Keratinocyte (primary cell): ENCODE results near the gene CAPN7. TPM values are rescaled to one million over a fixed set of nuclear protein-coding genes. Genes with fewer than 3 reads are reported as not detected.
"Not testable (repeated sequence)": the region's sequence is repeated elsewhere in the genome, so short reads cannot be mapped to it uniquely, and the experiment has no call there.

Source experiments
- DNase-seq: peaks from one replicate; pipeline ENCODE4 v3.0.0-alpha.2; 2011; ENCODE audit warnings: low read depth, missing footprints, low spot score
- FAIRE-seq: peaks from 2 replicates; lab custom pipeline; 2011; peaks lifted over from hg19 to GRCh38; lab: Jason Lieb, UNC
- H2AFZ ChIP-seq: 2 replicates; pipeline ENCODE4 v1.6.0; 2012; ENCODE audit warnings: low read length, control low read depth, inconsistent platforms; ENCODE audit not compliant: control insufficient read depth
- H3K27ac ChIP-seq: 2 replicates; pipeline ENCODE4 v1.5.1; 2011; ENCODE audit warnings: low read length; ENCODE audit not compliant: control insufficient read depth, insufficient read depth
- H3K27me3 ChIP-seq: 3 replicates; pipeline ENCODE4 v1.6.0; 2011; ENCODE audit warnings: low read length; ENCODE audit not compliant: control insufficient read depth, insufficient read depth; ENCODE audit errors: extremely low read depth
- H3K36me3 ChIP-seq, 2 experiments: 2 replicates in 1 of 2; 3 replicates in 1 of 2; pipeline ENCODE4 v1.5.1; 2011; ENCODE audit warnings: low read length in 2 of 2, mild to moderate bottlenecking in 1 of 2; ENCODE audit not compliant: control insufficient read depth in 2 of 2, insufficient read depth in 2 of 2; ENCODE audit errors: extremely low read depth in 1 of 2
- H3K4me1 ChIP-seq: 3 replicates; pipeline ENCODE4 v1.5.1; 2011; ENCODE audit warnings: low read length; ENCODE audit not compliant: control insufficient read depth, insufficient read depth; ENCODE audit errors: extremely low read depth
- H3K4me2 ChIP-seq: 3 replicates; pipeline ENCODE4 v1.6.0; 2011; ENCODE audit warnings: low read depth, low read length; ENCODE audit not compliant: control insufficient read depth, insufficient read depth; ENCODE audit errors: extremely low read depth
- H3K4me3 ChIP-seq, 3 experiments: fragments of 200-600 bp in 1 of 3; sonication (generic) in 1 of 3; 2 replicates in 2 of 3; 3 replicates in 1 of 3; pipeline ENCODE4 v1.5.1; 2011 to 2016; ENCODE audit warnings: low read length in 3 of 3, mild to moderate bottlenecking in 3 of 3, control low read depth in 2 of 3, inconsistent platforms in 1 of 3, low read depth in 1 of 3, mixed read lengths in 1 of 3, mixed run types in 1 of 3, moderate library complexity in 1 of 3; ENCODE audit not compliant: control insufficient read depth in 2 of 3, insufficient read depth in 2 of 3; ENCODE audit errors: extremely low read depth in 1 of 3
- H3K79me2 ChIP-seq: 2 replicates; pipeline ENCODE4 v1.6.0; 2012; ENCODE audit warnings: low read length; ENCODE audit not compliant: control insufficient read depth, insufficient read depth
- H3K9ac ChIP-seq: 3 replicates; pipeline ENCODE4 v1.6.0; 2011; ENCODE audit warnings: low read length; ENCODE audit not compliant: control insufficient read depth, insufficient read depth; ENCODE audit errors: extremely low read depth
- H3K9me1 ChIP-seq: 3 replicates; pipeline ENCODE4 v1.6.0; 2011; ENCODE audit warnings: low read length; ENCODE audit not compliant: control insufficient read depth, insufficient read depth; ENCODE audit errors: extremely low read depth
- H3K9me3 ChIP-seq: 2 replicates; pipeline ENCODE4 v1.5.1; 2012; ENCODE audit warnings: low read depth, low read length; ENCODE audit not compliant: control insufficient read depth
- H4K20me1 ChIP-seq: 3 replicates; pipeline ENCODE4 v1.6.0; 2011; ENCODE audit warnings: low read length; ENCODE audit not compliant: control insufficient read depth, insufficient read depth; ENCODE audit errors: extremely low read depth
- CTCF ChIP-seq, 3 experiments: IDR thresholded peaks in 1 of 3; conservative IDR thresholded peaks in 1 of 3; optimal IDR thresholded peaks in 1 of 3; 2 replicates in 2 of 3; 3 replicates in 1 of 3; pipeline versions ENCODE3 to v1.5.1; 2011; ENCODE audit warnings: low read length in 3 of 3, mild to moderate bottlenecking in 3 of 3, moderate library complexity in 2 of 3, control low read depth in 1 of 3, inconsistent platforms in 1 of 3; ENCODE audit not compliant: insufficient read depth in 2 of 3; ENCODE audit errors: extremely low read depth in 1 of 3
- EZH2 ChIP-seq: IDR thresholded peaks from one replicate; pipeline ENCODE4 v1.6.1; 2012; ENCODE audit warnings: inconsistent platforms, mild to moderate bottlenecking, low read length, moderate library complexity
- dilution Hi-C: fragments of 300-500 bp; cut with MboI; formaldehyde crosslinking; loops from one replicate; pipeline ENCODE4 v1.7.0; 2020; ENCODE audit warnings: low sequenced_read_pairs; ENCODE audit not compliant: extremely low pct_ligation_motif_present
- polyA plus RNA-seq, 5 experiments: library from polyadenylated mRNA; depleted of rRNA in 3 of 5; stranded (reverse) in 3 of 5; stranded (forward) in 1 of 5; unstranded in 1 of 5; fragments of >200 nt; gene quantifications; 1 replicate in 1 of 5; 2 replicates in 3 of 5; 3 replicates in 1 of 5; pipeline versions ENCODE4 v1.2.1 to v1.2.3, GENCODE V29; 2011 to 2012; ENCODE audit warnings: missing spikeins in 2 of 5, low read depth in 1 of 5, low replicate concordance in 1 of 5

Gene CAPN7
- polyA plus RNA-seq, 1 donor (not counting 4 experiments of a cell fraction or from before 2014, with no cell fraction given): 29.3 TPM

GRCh38 chr3:15164340-15164739, 41.7 kb upstream of the CAPN7 start:
- no peaks in the 10 kb centered on the region for H4K20me1 ChIP-seq
- no peaks in the 10 kb centered on the region for H3K36me3 ChIP-seq
- H3K27me3 ChIP-seq: no peaks in the 10 kb centered on the region
- dilution Hi-C loops: no loop called here
- no peaks in the 10 kb centered on the region for H3K4me1 ChIP-seq
- DNase-seq: no peak
- H3K4me2 ChIP-seq: no peak overlapping the region
- no peak overlapping the region for H2AFZ ChIP-seq
- H3K9me1 ChIP-seq: no peaks in the 10 kb centered on the region
- H3K9me3 ChIP-seq: no peaks in the 10 kb centered on the region
- no peak overlapping the region for H3K27ac ChIP-seq
- TF ChIP-seq CTCF (optimal IDR thresholded peaks at IDR 0.05 in 1 of 3, IDR thresholded peaks at IDR 0.05 in 1 of 3, conservative IDR thresholded peaks at IDR 0.05 in 1 of 3; ENCODE audit: extremely low read depth in 1 of 3, insufficient read depth in 2 of 3, low read length in 3 of 3) (no peak), EZH2 (no peak)
- H3K79me2 ChIP-seq: no peaks in the 10 kb centered on the region
- H3K4me3 ChIP-seq: no peak overlapping the region
- no peak overlapping the region for H3K9ac ChIP-seq
- FAIRE-seq: no peak

GRCh38 chr3:15165061-15165460, 41.0 kb upstream of the CAPN7 start:
- dilution Hi-C loops: no loop called here

DNA sequence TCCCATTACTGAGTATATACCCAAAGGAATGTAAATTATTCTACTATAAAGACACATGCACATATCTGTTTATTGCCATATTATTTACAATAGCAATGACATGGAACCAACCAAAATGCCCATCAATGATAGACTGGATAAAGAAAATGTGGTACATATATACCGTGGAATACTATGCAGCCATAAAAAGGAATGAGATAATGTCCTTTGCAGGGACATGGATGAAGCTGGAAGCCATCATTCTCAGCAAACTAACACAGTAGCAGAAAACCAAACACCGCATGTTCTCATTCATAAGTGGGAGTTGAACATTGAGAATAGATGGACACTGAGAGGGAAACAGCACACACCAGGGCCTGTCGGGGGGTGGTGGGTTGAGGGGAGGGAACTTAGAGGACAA, 39.7 kb upstream of the CAPN7 start:
- H3K9me1 ChIP-seq, FAIRE-seq, DNase-seq, H3K4me1 ChIP-seq, H3K27me3 ChIP-seq, H2AFZ ChIP-seq, H3K4me2 ChIP-seq, H3K9me3 ChIP-seq, H4K20me1 ChIP-seq, H3K36me3 ChIP-seq, dilution Hi-C loops, H3K4me3 ChIP-seq, H3K27ac ChIP-seq, H3K9ac ChIP-seq, H3K79me2 ChIP-seq: not testable (repeated sequence)

More at GRCh38 chr3:15165061-15165460, 41.0 kb upstream of the CAPN7 start:
- Histone ChIP-seq H3K4me3 (no peak overlapping the region), H3K36me3 (no peaks in the 10 kb centered on the region), H3K27ac (no peak overlapping the region), H3K4me1 (no peaks in the 10 kb centered on the region), H3K79me2 (no peaks in the 10 kb centered on the region), H2AFZ (no peak overlapping the region), H3K9me3 (no peaks in the 10 kb centered on the region), H3K27me3 (no peaks in the 10 kb centered on the region), H4K20me1 (no peaks in the 10 kb centered on the region), H3K4me2 (no peak overlapping the region), H3K9ac (no peak overlapping the region), H3K9me1 (no peaks in the 10 kb centered on the region)
- FAIRE-seq: no peak
- no peak for DNase-seq
- TF ChIP-seq EZH2 (no peak), CTCF (optimal IDR thresholded peaks at IDR 0.05 in 1 of 3, IDR thresholded peaks at IDR 0.05 in 1 of 3, conservative IDR thresholded peaks at IDR 0.05 in 1 of 3; ENCODE audit: extremely low read depth in 1 of 3, insufficient read depth in 2 of 3, low read length in 3 of 3) (no peak)
